GM13977 (cell line): ENCODE results near the gene P3H4.

Source experiments
- DNase-seq: peaks from one replicate; pipeline ENCODE4 v3.0.0; 2012; ENCODE audit warnings: low spot score
- CTCF ChIP-seq: IDR thresholded peaks from 2 replicates; pipeline ENCODE4 v1.5.1; 2012; ENCODE audit warnings: mild to moderate bottlenecking, control low read depth; ENCODE audit not compliant: insufficient read depth; ENCODE audit errors: extremely low read depth, missing control alignments
- in situ Hi-C: fragments of 300-500 bp; cut with MboI; formaldehyde crosslinking; loops from one replicate; pipeline ENCODE4 v1.12.0; 2022; ENCODE audit warnings: low sequenced_read_pairs, low pct_unique_long_range_greater_than_20kb, mixed read lengths, inconsistent platforms; ENCODE audit not compliant: unreplicated experiment

The P3H4 gene

GRCh38 chr17:41816637-41817320 lies 5.0 kb upstream of the P3H4 start:
- no peak for TF ChIP-seq CTCF
- no peak for DNase-seq
- in situ Hi-C loops = no loop called here

GRCh38 chr17:41814195-41814594 lies 2.4 kb upstream of the P3H4 start:
- no peak for DNase-seq
- no peak for TF ChIP-seq CTCF
- in situ Hi-C loops = no loop called here

GRCh38 chr17:41813699-41814124 lies 2.0 kb upstream of the P3H4 start:
- no peak for DNase-seq
- TF ChIP-seq CTCF = no peak
- in situ Hi-C loops = no loop called here

GRCh38 chr17:41813152-41813680 lies 1.5 kb upstream of the P3H4 start:
- in situ Hi-C loops = no loop called here
- no peak for TF ChIP-seq CTCF
- no peak for DNase-seq

- in situ Hi-C loops = no loop called here
- no peak for TF ChIP-seq CTCF
- DNase-seq = peak; percentile 77
Observed at GRCh38 chr17:41812381-41813151, 817 bp upstream of the P3H4 start, which contains the start of gene FKBP10. Gene FKBP10 (plus strand): TSS chr17:41813004. CDS start chr17:41813035, 31 bp downstream.

GRCh38 chr17:41810659-41811548 lies 845 bp downstream of the P3H4 start:
- in situ Hi-C loops = no loop called here
- TF ChIP-seq CTCF = no peak
- no peak for DNase-seq
